ENCODE data around the gene DCLK1.

DNA sequence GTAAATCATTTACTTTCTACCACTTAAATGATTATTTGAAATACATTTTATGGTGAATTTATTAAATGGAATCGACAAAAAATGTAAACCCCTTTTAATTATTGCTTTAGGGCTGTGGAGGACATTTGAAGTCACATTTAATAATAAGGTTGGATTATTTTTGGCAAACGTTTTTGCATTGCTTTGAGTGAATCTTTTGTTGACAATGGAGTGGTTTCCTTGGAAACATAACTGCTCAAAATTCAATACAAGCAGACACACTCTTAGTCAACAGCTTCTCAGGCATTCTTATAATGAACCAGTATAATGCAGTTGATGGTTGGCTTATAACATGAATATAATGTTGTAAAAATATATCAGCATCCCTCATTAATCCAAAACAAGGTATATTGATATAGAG, 104.7 kb downstream of the DCLK1 start:
- TF ChIP-seq POLR2A (IDR thresholded peaks at IDR 0.05; ENCODE audit: borderline replicate concordance, extremely low read depth, insufficient read depth, insufficient read length), result no peak
- TF ChIP-seq, protein P1, sequence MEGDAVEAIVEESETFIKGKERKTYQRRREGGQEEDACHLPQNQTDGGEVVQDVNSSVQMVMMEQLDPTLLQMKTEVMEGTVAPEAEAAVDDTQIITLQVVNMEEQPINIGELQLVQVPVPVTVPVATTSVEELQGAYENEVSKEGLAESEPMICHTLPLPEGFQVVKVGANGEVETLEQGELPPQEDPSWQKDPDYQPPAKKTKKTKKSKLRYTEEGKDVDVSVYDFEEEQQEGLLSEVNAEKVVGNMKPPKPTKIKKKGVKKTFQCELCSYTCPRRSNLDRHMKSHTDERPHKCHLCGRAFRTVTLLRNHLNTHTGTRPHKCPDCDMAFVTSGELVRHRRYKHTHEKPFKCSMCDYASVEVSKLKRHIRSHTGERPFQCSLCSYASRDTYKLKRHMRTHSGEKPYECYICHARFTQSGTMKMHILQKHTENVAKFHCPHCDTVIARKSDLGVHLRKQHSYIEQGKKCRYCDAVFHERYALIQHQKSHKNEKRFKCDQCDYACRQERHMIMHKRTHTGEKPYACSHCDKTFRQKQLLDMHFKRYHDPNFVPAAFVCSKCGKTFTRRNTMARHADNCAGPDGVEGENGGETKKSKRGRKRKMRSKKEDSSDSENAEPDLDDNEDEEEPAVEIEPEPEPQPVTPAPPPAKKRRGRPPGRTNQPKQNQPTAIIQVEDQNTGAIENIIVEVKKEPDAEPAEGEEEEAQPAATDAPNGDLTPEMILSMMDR (IDR thresholded peaks at IDR 0.05 in 2 of 3, conservative IDR thresholded peaks at IDR 0.05 in 1 of 3; ENCODE audit: borderline replicate concordance in 1 of 3, insufficient read depth in 1 of 3, low read depth in 2 of 3, low read length in 2 of 3), result no peak
